ENCODE measurements around the gene NKX2-1. TPM values are rescaled to one million over a fixed set of nuclear protein-coding genes. Genes with fewer than 3 reads are reported as not detected.

The NKX2-1 gene
- total RNA-seq, 1 experiment from 2014 or later: not detected

- Histone ChIP-seq H3K56ac (ENCODE audit: insufficient read length, low read depth, low read length) (no peak overlapping the region), H3K27ac (ENCODE audit: insufficient read length, low read depth, low read length) (no peak overlapping the region)
These were observed 1.9 kb downstream of the NKX2-1 start for GRCh38 chr14:36518031-36518585.

More at GRCh38 chr14:36518031-36518585, 1.9 kb downstream of the NKX2-1 start:
- H3K4me1 Mint-ChIP-seq: peaks cover 15 to 46% of the 10 kb centered on the region in 2 experiments
- Histone ChIP-seq H3K4me1 (ENCODE audit: insufficient read depth, low read length) (no peaks in the 10 kb centered on the region), H3K9me3 (ENCODE audit: control insufficient read depth, low read depth, low read length) (no peaks in the 10 kb centered on the region), H2AK5ac (ENCODE audit: insufficient read length, low read length) (no peak overlapping the region), H3K79me2 (ENCODE audit: insufficient read depth, low read length) (no peaks in the 10 kb centered on the region), H2BK15ac (ENCODE audit: low read depth, low read length) (no peak overlapping the region), H3K9ac (ENCODE audit: extremely low read depth, insufficient read length, low read length) (no peak overlapping the region), H3K79me1 (ENCODE audit: insufficient read depth, low read depth, low read length, poor library complexity, severe bottlenecking) (no peaks in the 10 kb centered on the region), H2AFZ (ENCODE audit: low read length) (no peak overlapping the region), H2BK20ac (ENCODE audit: low read depth, low read length, poor library complexity, severe bottlenecking) (no peak overlapping the region), H3K23me2 (ENCODE audit: insufficient read length, low read depth, low read length, poor library complexity, severe bottlenecking) (peaks cover 7% of the 10 kb centered on the region), H3K23ac (ENCODE audit: insufficient read length, low read depth, low read length) (no peak overlapping the region), H3K4ac (ENCODE audit: low read depth, low read length) (no peak overlapping the region), H3K27me3 (ENCODE audit: insufficient read depth, low read length) (peaks cover 92% of the 10 kb centered on the region), H2BK12ac (ENCODE audit: insufficient read length, low read depth, low read length) (no peak overlapping the region), H2BK5ac (ENCODE audit: insufficient read length, low read length) (no peak overlapping the region), H4K20me1 (ENCODE audit: control insufficient read depth, insufficient read depth, insufficient read length) (no peaks in the 10 kb centered on the region), H4K91ac (ENCODE audit: insufficient read length, low read depth, low read length) (no peak overlapping the region), H3K4me2 (ENCODE audit: insufficient read depth, insufficient read length, low read length) (no peak overlapping the region), H3K18ac (ENCODE audit: insufficient read length, low read depth, low read length) (no peak overlapping the region), H3K14ac (ENCODE audit: insufficient read depth, low read length) (no peak overlapping the region), H2BK120ac (ENCODE audit: low read depth, low read length, poor library complexity, severe bottlenecking) (no peak overlapping the region), H4K8ac (replicated peaks; ENCODE audit: insufficient read length, low read depth, low read length) (no peak overlapping the region), H3T11ph (ENCODE audit: low read length) (no peak overlapping the region), H4K5ac (ENCODE audit: insufficient read length, low read depth, low read length) (no peak overlapping the region)
- TF ChIP-seq, protein P1, sequence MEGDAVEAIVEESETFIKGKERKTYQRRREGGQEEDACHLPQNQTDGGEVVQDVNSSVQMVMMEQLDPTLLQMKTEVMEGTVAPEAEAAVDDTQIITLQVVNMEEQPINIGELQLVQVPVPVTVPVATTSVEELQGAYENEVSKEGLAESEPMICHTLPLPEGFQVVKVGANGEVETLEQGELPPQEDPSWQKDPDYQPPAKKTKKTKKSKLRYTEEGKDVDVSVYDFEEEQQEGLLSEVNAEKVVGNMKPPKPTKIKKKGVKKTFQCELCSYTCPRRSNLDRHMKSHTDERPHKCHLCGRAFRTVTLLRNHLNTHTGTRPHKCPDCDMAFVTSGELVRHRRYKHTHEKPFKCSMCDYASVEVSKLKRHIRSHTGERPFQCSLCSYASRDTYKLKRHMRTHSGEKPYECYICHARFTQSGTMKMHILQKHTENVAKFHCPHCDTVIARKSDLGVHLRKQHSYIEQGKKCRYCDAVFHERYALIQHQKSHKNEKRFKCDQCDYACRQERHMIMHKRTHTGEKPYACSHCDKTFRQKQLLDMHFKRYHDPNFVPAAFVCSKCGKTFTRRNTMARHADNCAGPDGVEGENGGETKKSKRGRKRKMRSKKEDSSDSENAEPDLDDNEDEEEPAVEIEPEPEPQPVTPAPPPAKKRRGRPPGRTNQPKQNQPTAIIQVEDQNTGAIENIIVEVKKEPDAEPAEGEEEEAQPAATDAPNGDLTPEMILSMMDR (conservative IDR thresholded peaks at IDR 0.05): no peak
- H3K27ac Mint-ChIP-seq: no peak overlapping the region
- no peaks in the 10 kb centered on the region for H3K36me3 Mint-ChIP-seq (ENCODE audit: insufficient read depth in 1 of 3, low read depth in 3 of 3)
- peaks cover 98% of the 10 kb centered on the region for H3K27me3 Mint-ChIP-seq (ENCODE audit: low read depth)
- H3K9me3 Mint-ChIP-seq: peaks cover 2 to 10% of the 10 kb centered on the region in 2 experiments; a peak in 4 of 5 replicates
- no peak for DNase-seq
- no peak overlapping the region for H3K4me3 Mint-ChIP-seq
- WGBS (ENCODE audit: extremely low coverage, insufficient read length, low lambda C conversion rate): no CpG with 5 or more reads among the region's 34 CpGs
